IMR-90 (cell line): ENCODE measurements around the gene THRB. TPM values are rescaled to one million over a fixed set of nuclear protein-coding genes. Genes with fewer than 3 reads are reported as not detected.

Experiments
- ATAC-seq: fragments of 200-7000 bp; cut with Tn5 transposase; 2 replicates; pipeline ENCODE4 v1.9.1; 2020; ENCODE audit warnings: low read depth, mild to moderate bottlenecking, moderate library complexity
- BruUV-seq: library from RNA; stranded (reverse); fragments of 400-500 nt; replicated peaks from 2 replicates; lab custom pipeline; 2021; lab: Mats Ljungman, UMichigan
- CTCF ChIA-PET: fragments of 300-600 bp; formaldehyde crosslinking; extraction: SDS; loops from one replicate; lab custom pipeline; 2021; ENCODE audit warnings: antibody characterized with exemption; lab: Yijun Ruan, JAX
- POLR2A ChIA-PET: fragments of 300-600 bp; sonication (Branson Sonifier 250); formaldehyde crosslinking; loops from one replicate; lab custom pipeline; 2022; ENCODE audit warnings: antibody characterized with exemption; ENCODE audit not compliant: unreplicated experiment; lab: Charles Lee
- DNase-seq: peaks from one replicate; pipeline ENCODE4 v3.0.0; 2013
- H2AFZ ChIP-seq: replicated peaks from 2 replicates; pipeline ENCODE3; 2013; ENCODE audit warnings: low read length, mild to moderate bottlenecking; ENCODE audit not compliant: poor library complexity
- H2AK5ac ChIP-seq: 2 replicates; pipeline ENCODE4 v1.6.1; 2013; ENCODE audit warnings: low read depth, low read length, inconsistent platforms
- H2AK9ac ChIP-seq: replicated peaks from 2 replicates; pipeline ENCODE3; 2013; ENCODE audit warnings: mild to moderate bottlenecking, low read depth, low read length, moderate library complexity; ENCODE audit not compliant: poor library complexity
- H2BK120ac ChIP-seq: 2 replicates; pipeline ENCODE4 v1.6.1; 2013; ENCODE audit warnings: low read depth, low read length, inconsistent platforms
- H2BK15ac ChIP-seq: 3 replicates; pipeline ENCODE4 v1.6.1; 2013; ENCODE audit warnings: low read depth, low read length, inconsistent platforms
- H2BK20ac ChIP-seq: 2 replicates; pipeline ENCODE4 v1.6.1; 2013; ENCODE audit warnings: low read depth, mild to moderate bottlenecking, inconsistent platforms, low read length, moderate library complexity
- H2BK5ac ChIP-seq: 2 replicates; pipeline ENCODE4 v1.6.1; 2013; ENCODE audit warnings: mild to moderate bottlenecking, low read depth, low read length, inconsistent platforms; ENCODE audit not compliant: poor library complexity, severe bottlenecking
- H3K14ac ChIP-seq: replicated peaks from 2 replicates; pipeline ENCODE4 v1.6.1; 2013; ENCODE audit warnings: low read depth, low read length, inconsistent platforms
- H3K18ac ChIP-seq: 2 replicates; pipeline ENCODE4 v1.6.1; 2013; ENCODE audit warnings: low read depth, low read length, control low read depth
- H3K23ac ChIP-seq: 2 replicates; pipeline ENCODE4 v1.6.1; 2013; ENCODE audit warnings: low read depth, low read length, inconsistent platforms
- H3K27ac ChIP-seq: 2 replicates; pipeline ENCODE4 v1.5.1; 2013; ENCODE audit warnings: mild to moderate bottlenecking, control low read depth, low read length; ENCODE audit not compliant: insufficient read depth
- H3K27me3 ChIP-seq: 2 replicates; pipeline ENCODE4 v1.6.1; 2013; ENCODE audit warnings: low read length; ENCODE audit not compliant: control insufficient read depth, insufficient read depth
- H3K36me3 ChIP-seq: 2 replicates; pipeline ENCODE4 v1.6.1; 2013; ENCODE audit warnings: low read length, mixed read lengths; ENCODE audit not compliant: control insufficient read depth, insufficient read depth
- H3K4ac ChIP-seq: 2 replicates; pipeline ENCODE4 v1.6.1; 2013; ENCODE audit warnings: low read depth, low read length, inconsistent platforms
- H3K4me1 ChIP-seq: 2 replicates; pipeline ENCODE4 v1.6.1; 2013; ENCODE audit warnings: low read length, mixed read lengths; ENCODE audit not compliant: control insufficient read depth, insufficient read depth
- H3K4me2 ChIP-seq: 2 replicates; pipeline ENCODE4 v1.6.1; 2013; ENCODE audit warnings: low read depth, mild to moderate bottlenecking, control low read depth, low read length, moderate library complexity
- H3K4me3 ChIP-seq: 2 replicates; pipeline ENCODE4 v1.5.1; 2013; ENCODE audit warnings: low read depth, mild to moderate bottlenecking, control low read depth, low read length, moderate library complexity; ENCODE audit not compliant: insufficient read depth
- H3K56ac ChIP-seq: 2 replicates; pipeline ENCODE4 v1.6.1; 2013; ENCODE audit warnings: low read length, inconsistent platforms; ENCODE audit not compliant: insufficient read depth; ENCODE audit errors: extremely low read depth
- H3K79me1 ChIP-seq, 2 experiments: 2 replicates each; pipeline ENCODE4 v1.6.1; 2013; ENCODE audit warnings: low read length in 2 of 2, inconsistent platforms in 1 of 2, low read depth in 1 of 2
- H3K9ac ChIP-seq: 2 replicates; pipeline ENCODE4 v1.6.1; 2013; ENCODE audit warnings: low read depth, low read length, control low read depth
- H3K9me1 ChIP-seq: 2 replicates; pipeline ENCODE4 v1.6.1; 2013; ENCODE audit warnings: low read length, inconsistent platforms; ENCODE audit not compliant: insufficient read depth
- H3K9me3 ChIP-seq: 2 replicates; pipeline ENCODE4 v1.6.1; 2013; ENCODE audit warnings: low read length; ENCODE audit not compliant: control insufficient read depth, insufficient read depth
- H4K20me1 ChIP-seq: 2 replicates; pipeline ENCODE4 v1.6.1; 2013; ENCODE audit warnings: low read length, inconsistent platforms; ENCODE audit not compliant: insufficient read depth
- H4K5ac ChIP-seq: 2 replicates; pipeline ENCODE4 v1.6.1; 2013; ENCODE audit warnings: mild to moderate bottlenecking, low read depth, low read length, control low read depth
- H4K8ac ChIP-seq, 2 experiments: 2 replicates each; pipeline ENCODE4 v1.6.1; 2013; ENCODE audit warnings: low read depth in 2 of 2, low read length in 2 of 2, control low read depth in 1 of 2, inconsistent platforms in 1 of 2
- H4K91ac ChIP-seq: 2 replicates; pipeline ENCODE4 v1.6.1; 2013; ENCODE audit warnings: low read depth, low read length, inconsistent platforms; ENCODE audit not compliant: insufficient read depth
- RFX5 ChIP-seq: IDR thresholded peaks from 2 replicates; pipeline ENCODE4 v1.8.0; 2012; ENCODE audit warnings: low read depth, mild to moderate bottlenecking, low read length, moderate library complexity
- WGBS, 2 experiments: methylation state at CpG; one replicate each; pipeline versions ENCODE4 v1.1.5 to v1.1.7; 2013; ENCODE audit warnings: missing lambda C conversion rate in 2 of 2; ENCODE audit not compliant: insufficient read length in 1 of 2; ENCODE audit errors: extremely low coverage in 2 of 2; 5-methylcytosine and 5-hydroxymethylcytosine counted together
- dilution Hi-C: fragments of 300-500 bp; cut with HindIII; formaldehyde crosslinking; loops from one replicate; pipeline ENCODE4 v1.14.3; 2018; ENCODE audit warnings: low sequenced_read_pairs; ENCODE audit not compliant: unreplicated experiment
- in situ Hi-C: fragments of 300-500 bp; cut with MboI; formaldehyde crosslinking; loops from 3 replicates; pipeline ENCODE4 v1.14.3; 2019; ENCODE audit warnings: low sequenced_read_pairs, inconsistent platforms, mixed read lengths
- intact Hi-C: fragments of 100-400 bp; cut with micrococcal nuclease; formaldehyde crosslinking; loops from 2 replicates; pipeline ENCODE4 v1.10.0; 2022
- polyA plus RNA-seq, 3 experiments: library from polyadenylated mRNA; depleted of rRNA; stranded (reverse); fragments of >200 nt; gene quantifications; 2 replicates each; pipeline ENCODE4 v1.2.3, GENCODE V29; 2012; ENCODE audit warnings: low replicate concordance in 1 of 3
- total RNA-seq: library from RNA; depleted of rRNA; stranded (reverse); fragments of >200 nt; gene quantifications from 2 replicates; pipeline ENCODE4 v1.2.3, GENCODE V29; 2012

Gene THRB
- total and polyA plus RNA-seq, 2 of the 4 experiments (the other 2 are of a cell fraction): under 0.01 TPM; not detected in 1

- ChIA-PET CTCF (interaction anchor here (1.0 to 1.3 kb wide), 3 partner anchors 9 to 24 kb away, joined by 4 to 5 read pairs (median 4); no protein-coding TSS in a partner anchor), POLR2A (interaction anchor here (0.7 kb wide), 1 partner anchor 67 kb away, joined by 3 read pairs; no protein-coding TSS in a partner anchor)
- WGBS, 2 experiments: no CpG with 5 or more reads among the region's 1 CpG
- Histone ChIP-seq H3K9me1 (no peaks in the 10 kb centered on the region), H3K27me3 (peaks cover 21% of the 10 kb centered on the region), H3K18ac (no peak overlapping the region), H4K5ac (no peak overlapping the region), H2AK5ac (no peak overlapping the region), H3K4me3 (no peak overlapping the region), H3K4me1 (no peaks in the 10 kb centered on the region), H3K9me3 (no peaks in the 10 kb centered on the region), H2BK20ac (no peak overlapping the region), H4K20me1 (no peaks in the 10 kb centered on the region), H3K4ac (no peak overlapping the region), H3K36me3 (no peaks in the 10 kb centered on the region), H2BK5ac (no peak overlapping the region), H2AK9ac (no peak overlapping the region), H2AFZ (no peak overlapping the region), H3K27ac (no peak overlapping the region), H2BK15ac (no peak overlapping the region), H3K56ac (no peak overlapping the region), H3K4me2 (no peak overlapping the region), H3K79me1 (no peaks in the 10 kb centered on the region), H2BK120ac (no peak overlapping the region), H4K91ac (no peak overlapping the region), H4K8ac (no peak overlapping the region), H3K14ac (no peak overlapping the region), H3K23ac (no peak overlapping the region), H3K9ac (no peak overlapping the region)
- no TSS peak for BruUV-seq
- in situ Hi-C loops (loop anchor here (25.0 kb wide), 1 partner anchor 1323 kb away; no protein-coding TSS in a partner anchor), dilution Hi-C loops (no loop called here), intact Hi-C loops (loop anchor here (1.0 to 10.0 kb wide), 3 partner anchors 265 to 1331 kb away; no protein-coding TSS in a partner anchor)
- DNase-seq (no peak), ATAC-seq (no peak)
- TF ChIP-seq RFX5: no peak
Observed at GRCh38 chr3:24264011-24264410, 230.6 kb downstream of the THRB start.
